SH-SY5Y (cell line): Measurements from ENCODE around the gene TNNC2.

ENCODE experiments used
- GATA2 ChIP-seq: IDR thresholded peaks from 2 replicates; pipeline ENCODE4 v1.6.1; 2011; ENCODE audit warnings: mild to moderate bottlenecking, low read depth, low read length
- GATA3 ChIP-seq: IDR thresholded peaks from 2 replicates; pipeline ENCODE4 v1.6.1; 2011; ENCODE audit warnings: low read depth, mild to moderate bottlenecking, low read length, moderate library complexity

DNA sequence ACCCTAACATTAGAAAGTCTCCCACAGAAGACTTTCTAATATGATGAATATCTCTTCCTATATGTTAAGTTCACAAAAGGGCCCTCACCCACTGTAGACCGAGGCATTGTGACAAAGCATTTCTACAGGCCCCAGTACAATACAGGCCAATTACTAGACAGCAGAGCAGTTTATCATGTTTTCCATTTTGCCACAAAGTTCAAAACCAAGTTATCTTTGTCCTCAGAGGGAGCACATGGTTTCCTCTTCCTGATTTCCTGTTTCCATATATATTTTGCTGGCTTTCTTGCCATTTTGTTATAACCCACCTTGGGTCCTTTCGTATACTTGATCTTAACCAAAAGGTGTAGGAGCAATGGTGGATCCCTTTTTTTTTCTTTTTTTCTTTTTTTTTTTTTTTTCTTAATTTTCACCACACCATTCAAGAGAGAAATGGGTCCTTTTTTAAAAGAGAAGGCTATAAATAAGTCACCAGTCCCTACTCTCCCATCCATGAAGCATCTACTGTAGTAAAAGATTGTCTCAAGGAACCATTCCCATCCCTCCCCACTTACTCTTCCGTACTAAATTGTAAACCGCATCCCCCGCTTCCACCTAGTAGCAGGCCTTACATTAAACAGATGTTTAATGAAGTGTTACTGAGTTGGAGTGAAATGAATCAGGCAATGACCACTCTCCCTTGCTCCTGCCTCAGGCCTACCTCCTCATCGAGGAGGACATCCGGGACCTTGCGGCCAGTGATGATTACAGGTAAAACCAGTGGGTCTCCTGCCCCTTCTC lies 16.7 kb downstream of the TNNC2 start:
- no peak for TF ChIP-seq GATA2
- TF ChIP-seq GATA3, result no peak
